ENCODE data around the gene SLC39A10.
"Not testable (repeated sequence)": the region's sequence is repeated elsewhere in the genome, so short reads cannot be mapped to it uniquely, and the experiment has no call there.

DNA sequence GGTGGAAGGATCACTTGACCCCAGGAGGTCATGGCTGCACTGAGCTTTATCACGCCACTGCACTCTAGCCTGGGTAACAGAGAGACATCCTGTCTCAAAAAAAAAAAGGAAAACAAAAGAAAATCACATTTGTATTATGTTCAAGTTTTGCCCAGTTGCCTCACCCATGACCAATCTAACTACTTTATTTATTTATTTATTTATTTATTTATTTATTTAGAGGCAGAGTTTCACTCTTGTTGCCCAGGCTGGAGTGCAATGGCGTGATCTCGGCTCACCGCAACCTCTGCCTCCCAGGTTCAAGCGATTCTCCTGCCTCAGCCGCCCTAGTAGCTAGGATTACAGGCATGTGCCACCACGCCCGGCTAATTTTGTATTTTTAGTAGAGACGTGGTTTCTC is 12.3 kb upstream of the SLC39A10 start:
- not testable (repeated sequence) for TF ChIP-seq DMBX1 (CRISPR knock-in tag; IDR thresholded peaks at IDR 0.05; ENCODE audit: borderline replicate concordance); REST (IDR thresholded peaks at IDR 0.05; ENCODE audit: borderline replicate concordance); REST (CRISPR knock-in tag; IDR thresholded peaks at IDR 0.05; ENCODE audit: low read depth); SRSF7 (optimal IDR thresholded peaks at IDR 0.05; ENCODE audit: low read depth, low read length); PML (IDR thresholded peaks at IDR 0.05; ENCODE audit: low read length); NCOR1 (IDR thresholded peaks at IDR 0.05); ADNP (tag; IDR thresholded peaks at IDR 0.05); ARID2 (IDR thresholded peaks at IDR 0.05); MXI1 (IDR thresholded peaks at IDR 0.05; ENCODE audit: low read depth, low read length)
- TF ChIP-seq, protein P1, sequence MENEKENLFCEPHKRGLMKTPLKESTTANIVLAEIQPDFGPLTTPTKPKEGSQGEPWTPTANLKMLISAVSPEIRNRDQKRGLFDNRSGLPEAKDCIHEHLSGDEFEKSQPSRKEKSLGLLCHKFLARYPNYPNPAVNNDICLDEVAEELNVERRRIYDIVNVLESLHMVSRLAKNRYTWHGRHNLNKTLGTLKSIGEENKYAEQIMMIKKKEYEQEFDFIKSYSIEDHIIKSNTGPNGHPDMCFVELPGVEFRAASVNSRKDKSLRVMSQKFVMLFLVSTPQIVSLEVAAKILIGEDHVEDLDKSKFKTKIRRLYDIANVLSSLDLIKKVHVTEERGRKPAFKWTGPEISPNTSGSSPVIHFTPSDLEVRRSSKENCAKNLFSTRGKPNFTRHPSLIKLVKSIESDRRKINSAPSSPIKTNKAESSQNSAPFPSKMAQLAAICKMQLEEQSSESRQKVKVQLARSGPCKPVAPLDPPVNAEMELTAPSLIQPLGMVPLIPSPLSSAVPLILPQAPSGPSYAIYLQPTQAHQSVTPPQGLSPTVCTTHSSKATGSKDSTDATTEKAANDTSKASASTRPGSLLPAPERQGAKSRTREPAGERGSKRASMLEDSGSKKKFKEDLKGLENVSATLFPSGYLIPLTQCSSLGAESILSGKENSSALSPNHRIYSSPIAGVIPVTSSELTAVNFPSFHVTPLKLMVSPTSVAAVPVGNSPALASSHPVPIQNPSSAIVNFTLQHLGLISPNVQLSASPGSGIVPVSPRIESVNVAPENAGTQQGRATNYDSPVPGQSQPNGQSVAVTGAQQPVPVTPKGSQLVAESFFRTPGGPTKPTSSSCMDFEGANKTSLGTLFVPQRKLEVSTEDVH (IDR thresholded peaks at IDR 0.05; ENCODE audit: low read depth, partially characterized antibody), result not testable (repeated sequence)
- TF ChIP-seq, protein P2, sequence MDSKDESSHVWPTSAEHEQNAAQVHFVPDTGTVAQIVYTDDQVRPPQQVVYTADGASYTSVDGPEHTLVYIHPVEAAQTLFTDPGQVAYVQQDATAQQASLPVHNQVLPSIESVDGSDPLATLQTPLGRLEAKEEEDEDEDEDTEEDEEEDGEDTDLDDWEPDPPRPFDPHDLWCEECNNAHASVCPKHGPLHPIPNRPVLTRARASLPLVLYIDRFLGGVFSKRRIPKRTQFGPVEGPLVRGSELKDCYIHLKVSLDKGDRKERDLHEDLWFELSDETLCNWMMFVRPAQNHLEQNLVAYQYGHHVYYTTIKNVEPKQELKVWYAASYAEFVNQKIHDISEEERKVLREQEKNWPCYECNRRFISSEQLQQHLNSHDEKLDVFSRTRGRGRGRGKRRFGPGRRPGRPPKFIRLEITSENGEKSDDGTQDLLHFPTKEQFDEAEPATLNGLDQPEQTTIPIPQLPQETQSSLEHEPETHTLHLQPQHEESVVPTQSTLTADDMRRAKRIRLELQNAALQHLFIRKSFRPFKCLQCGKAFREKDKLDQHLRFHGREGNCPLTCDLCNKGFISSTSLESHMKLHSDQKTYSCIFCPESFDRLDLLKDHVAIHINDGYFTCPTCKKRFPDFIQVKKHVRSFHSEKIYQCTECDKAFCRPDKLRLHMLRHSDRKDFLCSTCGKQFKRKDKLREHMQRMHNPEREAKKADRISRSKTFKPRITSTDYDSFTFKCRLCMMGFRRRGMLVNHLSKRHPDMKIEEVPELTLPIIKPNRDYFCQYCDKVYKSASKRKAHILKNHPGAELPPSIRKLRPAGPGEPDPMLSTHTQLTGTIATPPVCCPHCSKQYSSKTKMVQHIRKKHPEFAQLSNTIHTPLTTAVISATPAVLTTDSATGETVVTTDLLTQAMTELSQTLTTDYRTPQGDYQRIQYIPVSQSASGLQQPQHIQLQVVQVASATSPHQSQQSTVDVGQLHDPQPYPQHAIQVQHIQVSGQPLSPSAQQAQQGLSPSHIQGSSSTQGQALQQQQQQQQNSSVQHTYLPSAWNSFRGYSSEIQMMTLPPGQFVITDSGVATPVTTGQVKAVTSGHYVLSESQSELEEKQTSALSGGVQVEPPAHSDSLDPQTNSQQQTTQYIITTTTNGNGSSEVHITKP (IDR thresholded peaks at IDR 0.05; ENCODE audit: partially characterized antibody), result not testable (repeated sequence)

All from K562 (cell line).